ENCODE data around the gene CNOT1. TPM values are rescaled to one million over a fixed set of nuclear protein-coding genes. Genes with fewer than 3 reads are reported as not detected.

Gene CNOT1
- total RNA-seq, 1 experiment from 2014 or later = 328 TPM

DNA sequence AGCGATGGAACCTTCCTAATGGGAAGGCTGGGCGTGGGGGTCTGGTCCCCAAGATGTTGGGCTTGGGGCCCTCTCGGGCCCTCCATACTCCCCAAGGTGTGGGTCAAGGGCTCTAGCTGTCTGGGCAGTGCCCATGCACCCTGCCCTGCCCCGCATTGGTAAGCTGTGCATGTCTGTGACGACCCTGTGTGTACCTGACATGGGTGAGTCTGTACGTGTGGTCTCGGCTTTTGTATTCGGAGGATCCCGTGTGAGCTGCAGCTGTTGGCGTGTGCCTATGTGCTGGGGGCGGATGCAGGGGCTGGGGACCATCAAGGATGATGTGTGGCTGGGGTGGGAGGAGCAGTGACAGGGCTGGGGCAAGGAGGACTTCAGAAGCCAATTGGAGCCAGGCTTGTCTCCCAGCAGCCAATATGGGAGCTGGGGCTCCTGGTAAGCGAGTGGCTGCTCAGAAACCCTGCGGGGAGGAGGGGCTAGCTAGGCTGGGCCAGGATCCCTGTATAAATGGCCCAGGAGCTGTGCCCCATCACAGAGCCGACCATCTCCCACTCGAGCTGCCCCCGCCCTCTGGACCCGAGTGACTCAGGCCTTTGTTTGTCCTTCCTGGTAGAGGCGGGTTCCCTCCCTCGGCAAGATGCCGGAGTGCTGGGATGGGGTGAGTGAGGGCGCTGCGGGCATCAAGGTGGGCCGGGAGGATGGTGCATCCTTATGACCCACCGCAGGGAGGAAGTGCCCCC lies 129.8 kb downstream of the CNOT1 start, which contains the start of gene NDRG4:
Gene NDRG4, plus strand, starts transcription at position 529 of the 737 bp plus-strand sequence. Its CDS starts 106 bp downstream, at position 635.
- Histone ChIP-seq H4K8ac (replicated peaks; ENCODE audit: insufficient read length, low read depth, low read length) (no peak within 1 kb of the TSS), H2AK5ac (ENCODE audit: insufficient read length, low read length) (no peak within 1 kb of the TSS), H3K79me1 (ENCODE audit: insufficient read depth, low read depth, low read length, poor library complexity, severe bottlenecking) (no peaks in the 10 kb centered on the region), H4K20me1 (ENCODE audit: control insufficient read depth, insufficient read depth, insufficient read length) (no peaks in the 10 kb centered on the region), H3K18ac (ENCODE audit: insufficient read length, low read depth, low read length) (peak within 1 kb of the TSS; percentile 24), H2BK20ac (ENCODE audit: low read depth, low read length, poor library complexity, severe bottlenecking) (no peak within 1 kb of the TSS), H3K9ac (ENCODE audit: extremely low read depth, insufficient read length, low read length) (no peak within 1 kb of the TSS), H2BK15ac (ENCODE audit: low read depth, low read length) (no peak within 1 kb of the TSS), H3K14ac (ENCODE audit: insufficient read depth, low read length) (no peak within 1 kb of the TSS), H3T11ph (ENCODE audit: low read length) (no peak within 1 kb of the TSS), H3K4me1 (ENCODE audit: insufficient read depth, low read length) (peaks cover 3% of the 10 kb centered on the region; the same call in 1 of the 2 replicates), H3K4ac (ENCODE audit: low read depth, low read length) (no peak within 1 kb of the TSS), H3K23me2 (ENCODE audit: insufficient read length, low read depth, low read length, poor library complexity, severe bottlenecking) (peaks cover 20% of the 10 kb centered on the region), H3K27ac (ENCODE audit: insufficient read length, low read depth, low read length) (no peak within 1 kb of the TSS), H3K23ac (ENCODE audit: insufficient read length, low read depth, low read length) (no peak within 1 kb of the TSS), H3K56ac (ENCODE audit: insufficient read length, low read depth, low read length) (no peak within 1 kb of the TSS), H3K9me3 (ENCODE audit: control insufficient read depth, low read depth, low read length) (no peaks in the 10 kb centered on the region), H2BK5ac (ENCODE audit: insufficient read length, low read length) (no peak within 1 kb of the TSS), H3K4me2 (ENCODE audit: insufficient read depth, insufficient read length, low read length) (peak within 1 kb of the TSS; percentile 78), H2BK120ac (ENCODE audit: low read depth, low read length, poor library complexity, severe bottlenecking) (no peak within 1 kb of the TSS), H2BK12ac (ENCODE audit: insufficient read length, low read depth, low read length) (no peak within 1 kb of the TSS), H4K91ac (ENCODE audit: insufficient read length, low read depth, low read length) (no peak within 1 kb of the TSS), H4K5ac (ENCODE audit: insufficient read length, low read depth, low read length) (no peak within 1 kb of the TSS), H2AFZ (ENCODE audit: low read length) (no peak within 1 kb of the TSS), H3K79me2 (ENCODE audit: insufficient read depth, low read length) (no peaks in the 10 kb centered on the region), H3K27me3 (ENCODE audit: insufficient read depth, low read length) (no peaks in the 10 kb centered on the region)
- Mint-ChIP-seq H3K4me3 (peak within 1 kb of the TSS; percentile 76 to 93), H3K9me3 (no peaks in the 10 kb centered on the region; a peak in 1 of 5 replicates), H3K4me1 (peaks cover 18 to 35% of the 10 kb centered on the region in 2 experiments), H3K27me3 (ENCODE audit: low read depth) (peaks cover 41% of the 10 kb centered on the region), H3K36me3 (ENCODE audit: insufficient read depth in 1 of 3, low read depth in 3 of 3) (no peaks in the 10 kb centered on the region), H3K27ac (peak within 1 kb of the TSS in 2 of 3 experiments; percentile 61 to 65; a peak in 2 of 7 replicates)
- no CpG with 5 or more reads among the region's 24 CpGs for WGBS (ENCODE audit: extremely low coverage, insufficient read length, low lambda C conversion rate)
- peak; percentile 97 for DNase-seq
- TF ChIP-seq CTCF (conservative IDR thresholded peaks at IDR 0.05) = no peak

Data from H9 (cell line).